SK-N-MC (cell line): ENCODE data around the gene DOCK10.
A peak's percentile ranks its signal among the peaks of the same experiment; 100 is the strongest.

Experiments
- DNase-seq: peaks from one replicate; pipeline ENCODE4 v3.0.0-alpha.2; 2011; ENCODE audit warnings: low read depth, low spot score
- H3K27ac ChIP-seq: fragments of 200-600 bp; sonication (generic); 2 replicates; pipeline ENCODE4 v1.5.1; 2016; ENCODE audit warnings: mixed run types
- H3K36me3 ChIP-seq: fragments of 200-600 bp; sonication (generic); 2 replicates; pipeline ENCODE4 v1.6.1; 2017; ENCODE audit warnings: antibody characterized with exemption, low read length, mixed read lengths; ENCODE audit not compliant: insufficient read depth
- H3K4me3 ChIP-seq: fragments of 200-600 bp; sonication (generic); 2 replicates; pipeline ENCODE4 v1.5.1; 2016
- H3K9ac ChIP-seq: fragments of 200-600 bp; sonication (generic); 2 replicates; pipeline ENCODE4 v1.8.0; 2017; ENCODE audit warnings: mixed run types, mixed read lengths; ENCODE audit not compliant: insufficient read length
- H3K9me3 ChIP-seq: fragments of 200-600 bp; sonication (generic); 2 replicates; pipeline ENCODE4 v1.6.1; 2017; ENCODE audit warnings: low read depth, mild to moderate bottlenecking, antibody characterized with exemption, low read length, moderate library complexity, mixed read lengths
- EZH2 ChIP-seq: fragments of 200-600 bp; sonication (generic); IDR thresholded peaks from one replicate; pipeline ENCODE4 v1.6.1; 2017; ENCODE audit warnings: antibody characterized with exemption
- FOXP2 ChIP-seq: optimal IDR thresholded peaks from 2 replicates; pipeline ENCODE3; 2011; ENCODE audit warnings: mild to moderate bottlenecking, moderate library complexity; ENCODE audit not compliant: insufficient read depth; ENCODE audit errors: extremely low read length, control extremely low read depth
- POLR2AphosphoS5 ChIP-seq: IDR thresholded peaks from 2 replicates; pipeline ENCODE4 v1.6.1; 2012; ENCODE audit warnings: mild to moderate bottlenecking, low read depth, low read length, borderline replicate concordance

The DOCK10 gene

GRCh38 chr2:225041851-225042799, at the start of gene DOCK10:
Gene DOCK10 (minus strand): TSS chr2:225042468. CDS start chr2:225042374, 94 bp downstream.
- H3K4me3 ChIP-seq = peak within 1 kb of the TSS; percentile 82
- TF ChIP-seq POLR2AphosphoS5 (no peak), EZH2 (no peak), FOXP2 (no peak)
- H3K9me3 ChIP-seq = no peaks in the 10 kb centered on the region
- H3K36me3 ChIP-seq = no peaks in the 10 kb centered on the region
- H3K9ac ChIP-seq = peak within 1 kb of the TSS; percentile 54
- DNase-seq = no peak
- no peak within 1 kb of the TSS for H3K27ac ChIP-seq

GRCh38 chr2:225091336-225091735, 49.1 kb upstream of the DOCK10 start:
- DNase-seq = no peak
- H3K4me3 ChIP-seq = no peak overlapping the region
- no peak for TF ChIP-seq FOXP2
- TF ChIP-seq POLR2AphosphoS5 = no peak
- no peak for TF ChIP-seq EZH2
- no peaks in the 10 kb centered on the region for H3K9me3 ChIP-seq
- no peaks in the 10 kb centered on the region for H3K36me3 ChIP-seq
- H3K27ac ChIP-seq = no peak overlapping the region
- H3K9ac ChIP-seq = no peak overlapping the region

GRCh38 chr2:225090746-225091145, 48.5 kb upstream of the DOCK10 start:
- H3K36me3 ChIP-seq = no peaks in the 10 kb centered on the region
- H3K27ac ChIP-seq = no peak overlapping the region
- no peak for DNase-seq
- TF ChIP-seq FOXP2 (no peak), POLR2AphosphoS5 (no peak), EZH2 (no peak)
- no peaks in the 10 kb centered on the region for H3K9me3 ChIP-seq
- H3K4me3 ChIP-seq = no peak overlapping the region
- H3K9ac ChIP-seq = no peak overlapping the region

- TF ChIP-seq EZH2 (no peak), FOXP2 (no peak), POLR2AphosphoS5 (no peak)
- Histone ChIP-seq H3K9me3 (no peaks in the 10 kb centered on the region), H3K36me3 (no peaks in the 10 kb centered on the region), H3K4me3 (no peak overlapping the region), H3K27ac (no peak overlapping the region), H3K9ac (no peak overlapping the region)
- DNase-seq = no peak
Measured at GRCh38 chr2:225086915-225087314, 44.6 kb upstream of the DOCK10 start.

- TF ChIP-seq POLR2AphosphoS5 = no peak
- no peak for TF ChIP-seq FOXP2
- no peak for TF ChIP-seq EZH2
- H3K4me3 ChIP-seq = no peak overlapping the region
Measured at GRCh38 chr2:225086439-225086838, 44.2 kb upstream of the DOCK10 start.

GRCh38 chr2:225083276-225083675, 41.0 kb upstream of the DOCK10 start:
- DNase-seq = no peak
- Histone ChIP-seq H3K36me3 (no peaks in the 10 kb centered on the region), H3K9me3 (no peaks in the 10 kb centered on the region), H3K27ac (no peak overlapping the region), H3K9ac (no peak overlapping the region), H3K4me3 (no peak overlapping the region)
- no peak for TF ChIP-seq POLR2AphosphoS5

More at GRCh38 chr2:225086439-225086838, 44.2 kb upstream of the DOCK10 start:
- Histone ChIP-seq H3K9ac (no peak overlapping the region), H3K9me3 (no peaks in the 10 kb centered on the region), H3K27ac (no peak overlapping the region), H3K36me3 (no peaks in the 10 kb centered on the region)
- DNase-seq = no peak

- no peak for DNase-seq
- peak overlapping the region; percentile 52; the same call in 1 of the 2 replicates for H3K27ac ChIP-seq
- no peak for TF ChIP-seq FOXP2
- TF ChIP-seq EZH2 = no peak
- no peak for TF ChIP-seq POLR2AphosphoS5
Measured at GRCh38 chr2:225076125-225076524, 33.9 kb upstream of the DOCK10 start.

GRCh38 chr2:225074919-225075681, 32.8 kb upstream of the DOCK10 start:
- DNase-seq = no peak
- Histone ChIP-seq H3K9ac (no peak overlapping the region), H3K4me3 (no peak overlapping the region), H3K27ac (no peak overlapping the region), H3K36me3 (no peaks in the 10 kb centered on the region), H3K9me3 (no peaks in the 10 kb centered on the region)
- TF ChIP-seq POLR2AphosphoS5 (no peak), FOXP2 (no peak), EZH2 (no peak)

More at GRCh38 chr2:225076125-225076524, 33.9 kb upstream of the DOCK10 start:
- Histone ChIP-seq H3K4me3 (no peak overlapping the region), H3K9ac (no peak overlapping the region), H3K9me3 (no peaks in the 10 kb centered on the region), H3K36me3 (no peaks in the 10 kb centered on the region)

GRCh38 chr2:225074366-225074765, 32.1 kb upstream of the DOCK10 start:
- H3K9ac ChIP-seq = no peak overlapping the region
- no peak for DNase-seq
- no peaks in the 10 kb centered on the region for H3K9me3 ChIP-seq
- no peak overlapping the region for H3K4me3 ChIP-seq
- no peak overlapping the region for H3K27ac ChIP-seq
- no peaks in the 10 kb centered on the region for H3K36me3 ChIP-seq
- no peak for TF ChIP-seq EZH2
- TF ChIP-seq FOXP2 = no peak
- no peak for TF ChIP-seq POLR2AphosphoS5
